Frontal cortex (tissue), 4 donors: ENCODE results near the gene KIF27. TPM values are rescaled to one million over a fixed set of nuclear protein-coding genes. Genes with fewer than 3 reads are reported as not detected.
"Not testable (repeated sequence)": the region's sequence is repeated elsewhere in the genome, so short reads cannot be mapped to it uniquely, and the experiment has no call there.

ENCODE experiments used
- DNase-seq, 2 donors: peaks; one replicate each; pipeline ENCODE4 v3.0.0; 2012; ENCODE audit warnings: low spot score in 2 of 2
- FAIRE-seq: peaks from 2 replicates; lab custom pipeline; 2012; peaks lifted over from hg19 to GRCh38; lab: Jason Lieb, UNC
- total RNA-seq: library from RNA; depleted of rRNA; stranded (reverse); fragments of >200 nt; gene quantifications from one replicate; pipeline ENCODE4 v1.2.3, GENCODE V29; 2014
- donor health status: control.
- donor health status: control.
- donor health status: control.

KIF27 gene
- total RNA-seq, 1 donor from 2014 or later = 15.1 TPM

DNA sequence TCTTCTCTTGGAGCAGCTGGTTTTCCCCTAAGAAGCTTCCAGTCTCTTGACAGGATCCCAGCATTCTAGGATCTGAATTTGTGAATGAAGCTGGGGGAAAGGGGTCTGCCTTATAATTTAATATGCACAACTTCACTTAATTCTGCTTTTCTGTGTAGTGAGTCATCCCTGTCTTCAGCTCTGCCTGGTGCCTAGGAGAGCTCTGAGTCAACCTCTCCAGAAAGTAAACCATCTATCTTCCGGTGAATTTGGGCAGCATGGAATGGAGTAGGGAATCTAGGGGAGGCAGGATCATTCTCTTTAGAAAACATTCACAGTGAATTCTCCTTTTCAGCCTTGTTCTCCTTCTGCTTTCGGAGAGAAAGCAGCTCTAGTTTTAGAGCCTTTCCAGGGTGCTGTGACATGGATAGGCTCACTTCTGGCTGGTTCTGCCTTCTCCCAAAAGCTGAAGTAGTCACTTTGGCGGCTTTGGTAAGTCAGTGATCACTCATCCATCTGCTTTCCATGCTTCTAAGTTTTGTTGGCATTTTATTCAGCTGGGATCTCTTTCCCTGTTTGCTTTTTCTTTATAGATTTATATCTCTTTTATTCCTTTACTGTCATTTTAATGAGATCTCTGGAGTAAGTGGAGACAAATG, 96.1 kb downstream of the KIF27 start:
- FAIRE-seq, DNase-seq: not testable (repeated sequence)

DNA sequence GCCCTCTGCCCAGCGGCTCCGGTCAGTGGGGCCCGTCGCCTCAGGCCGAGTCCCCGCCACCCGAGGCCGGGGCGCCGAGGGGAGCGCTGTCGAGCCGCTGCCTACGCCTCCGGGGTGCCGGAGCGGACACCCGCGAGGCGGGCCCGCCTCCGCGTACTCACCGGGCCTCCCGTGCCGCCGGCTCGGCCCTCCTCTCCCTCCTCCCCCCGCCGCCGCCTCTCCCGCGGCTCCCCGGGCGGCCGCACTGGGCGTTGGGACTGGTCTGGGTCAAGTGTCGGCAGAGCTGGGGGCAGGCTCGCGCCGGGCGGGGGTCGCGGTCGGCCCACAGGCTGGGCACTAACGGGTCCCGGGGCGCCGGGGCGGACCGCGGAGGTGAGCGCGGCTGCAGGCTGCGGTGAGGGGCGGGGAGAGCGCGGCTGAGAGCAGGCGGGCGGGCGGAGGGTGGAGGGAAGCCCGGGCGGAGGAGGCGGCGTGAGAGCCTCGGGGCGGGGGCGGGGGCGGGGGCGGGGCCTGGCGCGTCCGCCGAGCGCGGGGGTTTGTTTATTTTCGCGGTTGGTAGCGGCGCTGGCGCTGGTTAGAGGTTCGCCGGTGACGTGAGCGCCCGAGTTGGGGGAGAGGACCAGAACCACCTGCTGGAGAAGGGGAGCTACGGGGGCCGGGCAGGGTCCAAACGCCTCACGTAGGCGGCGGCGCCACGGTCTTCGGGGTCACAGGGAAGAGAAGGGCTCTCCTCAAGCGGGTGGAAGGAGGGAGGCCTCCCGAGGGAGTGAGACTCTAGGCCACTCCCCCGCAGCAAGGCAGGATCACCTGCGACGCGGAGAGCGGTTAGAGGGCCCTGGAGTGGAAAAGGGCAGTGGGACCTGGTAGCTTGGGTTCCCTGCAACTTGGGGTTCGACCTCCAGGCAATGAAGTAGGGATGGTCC, 103.6 kb downstream of the KIF27 start, which contains the start of gene GKAP1:
Gene GKAP1, minus strand, starts transcription at position 414 of the 923 bp plus-strand sequence. CDS start 11,252 bp downstream, outside the sequence.
- FAIRE-seq = not testable (repeated sequence)
- DNase-seq = peak; percentile 67 to 77

DNA sequence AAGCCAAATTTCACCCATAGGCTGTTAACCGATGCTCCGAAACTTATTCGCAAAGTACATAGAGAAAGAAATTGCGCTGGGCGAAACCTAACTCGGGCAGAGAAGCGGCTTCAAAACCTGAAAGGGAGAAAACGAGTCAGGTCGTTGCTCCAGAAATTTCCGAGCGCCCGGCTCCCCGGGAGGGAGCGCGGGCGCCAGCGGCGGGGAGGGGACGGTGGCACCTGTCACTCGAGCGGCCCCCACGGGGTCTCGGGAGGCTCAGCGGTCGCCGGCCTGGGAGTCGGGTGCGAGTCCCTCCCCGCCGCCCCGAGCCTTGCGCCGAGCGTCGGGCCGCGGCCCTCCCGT, 104.2 kb downstream of the KIF27 start:
- not testable (repeated sequence) for DNase-seq, FAIRE-seq

DNA sequence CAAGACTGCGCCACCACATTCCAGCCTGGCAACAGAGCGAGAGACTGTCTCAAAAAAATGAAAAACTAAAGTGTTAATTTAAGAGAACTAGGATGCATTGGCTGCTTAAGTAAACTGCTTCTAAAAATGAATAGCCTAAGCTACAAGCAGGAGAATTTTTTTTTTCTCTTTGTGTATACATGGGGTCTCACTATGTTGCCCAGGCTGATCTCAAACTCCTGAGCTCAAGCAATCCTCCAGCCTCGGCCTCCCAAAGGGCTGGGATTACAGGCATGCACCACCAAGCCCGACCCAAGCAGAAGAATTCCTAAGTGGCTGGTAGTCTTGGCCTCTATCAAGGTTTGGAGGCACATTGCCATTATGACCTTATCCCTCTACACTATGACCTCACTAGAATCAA, 106.1 kb downstream of the KIF27 start:
- not testable (repeated sequence) for DNase-seq, FAIRE-seq

DNA sequence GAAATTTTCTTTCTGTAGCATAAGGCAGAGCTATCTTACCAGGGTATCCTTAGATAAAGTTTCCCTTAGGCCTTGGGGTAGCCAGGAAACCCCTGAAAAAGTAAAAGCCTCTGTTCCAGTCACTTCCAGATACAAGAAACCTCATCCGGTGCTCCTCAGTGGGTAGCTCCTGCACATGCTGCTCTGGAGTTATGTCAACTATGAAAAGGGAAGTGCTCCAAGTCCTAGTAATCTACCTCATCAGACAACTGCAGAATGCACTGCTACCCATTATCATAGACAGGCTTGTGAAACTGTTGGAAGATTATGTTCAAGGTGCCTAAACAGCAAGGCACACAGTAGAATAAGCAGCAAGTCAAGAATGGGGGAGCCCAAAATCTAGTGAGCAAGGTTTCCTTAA, 112.0 kb downstream of the KIF27 start:
- DNase-seq, FAIRE-seq: not testable (repeated sequence)

DNA sequence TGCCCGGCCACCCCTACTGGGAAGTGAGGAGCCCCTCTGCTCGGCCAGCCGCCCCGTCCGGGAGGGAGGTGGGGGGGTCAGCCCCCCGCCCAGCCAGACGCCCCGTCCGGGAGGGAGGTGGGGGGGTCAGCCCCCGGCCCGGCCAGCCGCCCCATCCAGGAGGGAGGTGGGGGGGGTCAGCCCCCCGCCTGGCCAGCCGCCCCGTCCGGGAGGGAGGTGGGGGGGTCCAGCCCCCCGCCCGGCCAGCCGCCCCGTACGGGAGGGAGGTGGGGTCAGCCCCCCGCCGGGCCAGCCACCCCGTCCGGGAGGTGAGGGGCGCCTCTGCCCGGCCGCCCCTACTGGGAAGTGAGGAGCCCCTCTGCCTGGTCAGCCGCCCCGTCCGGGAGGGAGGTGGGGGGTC, 116.8 kb downstream of the KIF27 start:
- FAIRE-seq, DNase-seq: not testable (repeated sequence)

DNA sequence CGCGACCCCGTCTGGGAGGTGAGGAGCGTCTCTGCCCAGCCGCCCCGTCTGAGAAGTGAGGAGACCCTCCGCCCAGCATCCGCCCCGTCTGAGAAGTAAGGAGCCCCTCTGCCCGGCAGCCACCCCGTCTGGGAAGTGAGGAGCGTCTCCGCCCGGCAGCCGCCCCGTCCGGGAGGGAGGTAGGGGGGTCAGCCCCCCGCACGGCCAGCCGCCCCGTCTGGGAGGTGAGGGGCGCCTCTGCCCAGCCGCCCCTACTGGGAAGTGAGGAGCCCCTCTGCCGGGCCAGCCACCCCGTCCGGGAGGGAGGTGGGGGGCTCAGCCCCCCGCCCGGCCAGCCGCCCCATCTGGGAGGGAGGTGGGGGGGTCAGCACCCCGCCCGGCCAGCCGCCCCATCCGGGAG, 117.3 kb downstream of the KIF27 start:
- not testable (repeated sequence) for DNase-seq, FAIRE-seq

DNA sequence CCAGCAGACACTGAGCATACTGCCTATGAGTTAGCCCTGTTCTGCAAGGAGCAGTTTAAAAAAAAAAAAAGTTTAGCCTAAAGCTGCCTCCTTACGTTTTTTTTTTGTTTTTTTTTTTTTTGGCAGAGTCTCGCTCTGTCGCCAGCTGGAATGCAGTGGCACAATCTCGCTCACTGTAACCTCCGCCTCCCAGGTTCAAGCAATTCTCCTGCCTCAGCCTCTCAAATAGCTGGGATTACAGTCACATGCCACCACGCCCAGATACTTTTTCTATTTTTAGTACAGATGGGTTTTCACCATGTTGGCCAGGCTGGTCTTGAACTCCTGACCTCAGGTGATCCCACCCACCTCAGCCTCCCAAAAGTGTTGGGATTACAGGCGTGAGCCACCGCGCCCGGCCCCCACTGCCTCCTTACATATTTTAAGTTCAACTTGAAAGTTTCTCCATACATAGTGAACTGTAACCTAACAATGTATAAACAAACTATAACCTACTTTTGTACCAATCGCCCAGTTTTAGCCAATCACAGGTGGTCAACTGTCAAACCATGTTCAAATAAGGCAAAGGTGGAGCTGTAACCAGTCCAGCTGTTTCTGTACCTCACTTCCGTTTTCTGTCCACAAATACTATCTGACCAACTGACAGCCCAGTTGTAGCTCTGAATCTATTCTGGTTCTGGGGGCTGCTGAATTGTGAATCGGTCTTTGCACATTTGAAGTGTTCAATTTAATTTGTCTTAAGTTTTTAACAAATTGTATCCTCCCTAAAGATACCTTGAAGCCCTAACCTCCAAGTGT, 120.8 kb downstream of the KIF27 start:
- FAIRE-seq = no peak

DNA sequence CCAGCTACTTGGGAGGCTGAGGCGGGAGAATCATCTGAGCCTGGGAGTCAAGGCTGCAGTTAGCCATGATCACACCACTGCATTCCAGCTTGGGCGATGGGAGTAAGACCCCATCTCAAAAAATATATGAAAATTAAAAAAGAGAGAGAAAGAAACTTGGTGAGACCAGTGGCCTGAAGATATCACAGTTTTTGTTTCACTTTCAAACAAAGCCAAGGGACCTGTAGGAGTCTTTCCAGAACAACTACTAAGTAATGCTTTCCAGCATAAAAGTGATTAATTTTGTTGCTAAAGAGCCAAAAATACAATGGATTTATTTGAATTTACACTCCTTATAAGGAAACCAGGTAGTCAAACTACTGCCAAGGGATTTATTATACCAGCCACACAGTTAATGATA, 127.2 kb downstream of the KIF27 start:
- FAIRE-seq (no peak), DNase-seq (no peak)

More for the DNA sequence above, 120.8 kb downstream of the KIF27 start:
- no peak for DNase-seq

DNA sequence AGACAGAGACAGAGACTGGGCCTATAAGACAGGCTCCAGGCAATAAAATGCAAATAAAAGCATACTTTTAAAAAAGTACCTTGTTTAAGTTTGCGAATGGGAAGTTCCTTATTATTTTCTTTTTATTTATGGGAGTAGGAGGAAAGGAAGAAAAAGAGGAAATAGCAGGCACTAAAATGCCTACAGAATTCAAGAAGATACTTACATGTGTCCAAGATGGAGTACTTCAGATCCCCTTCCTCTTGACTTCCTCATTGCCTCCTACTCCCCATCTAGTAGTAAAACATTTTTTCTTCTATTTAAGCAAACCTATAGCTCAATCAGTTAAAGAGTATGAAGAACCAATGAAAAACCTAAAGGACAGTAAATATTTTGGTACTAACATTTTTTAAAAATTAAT, 128.5 kb downstream of the KIF27 start:
- FAIRE-seq = no peak
- no peak for DNase-seq

Other genes starting within 250 kb of the KIF27 start
- 245 TPM for gene UBQLN1, start 213.5 kb downstream of the KIF27 start, total RNA-seq
- 12.6 TPM for gene GKAP1, start 103.7 kb downstream of the KIF27 start, total RNA-seq
- gene HNRNPK, start 58.8 kb upstream of the KIF27 start, total RNA-seq = 807 TPM
- 12.6 TPM for gene RMI1, start 59.4 kb upstream of the KIF27 start, total RNA-seq